Measurements from ENCODE around the gene SERPINA5.

Gene SERPINA5, protein sequence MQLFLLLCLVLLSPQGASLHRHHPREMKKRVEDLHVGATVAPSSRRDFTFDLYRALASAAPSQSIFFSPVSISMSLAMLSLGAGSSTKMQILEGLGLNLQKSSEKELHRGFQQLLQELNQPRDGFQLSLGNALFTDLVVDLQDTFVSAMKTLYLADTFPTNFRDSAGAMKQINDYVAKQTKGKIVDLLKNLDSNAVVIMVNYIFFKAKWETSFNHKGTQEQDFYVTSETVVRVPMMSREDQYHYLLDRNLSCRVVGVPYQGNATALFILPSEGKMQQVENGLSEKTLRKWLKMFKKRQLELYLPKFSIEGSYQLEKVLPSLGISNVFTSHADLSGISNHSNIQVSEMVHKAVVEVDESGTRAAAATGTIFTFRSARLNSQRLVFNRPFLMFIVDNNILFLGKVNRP

DNA sequence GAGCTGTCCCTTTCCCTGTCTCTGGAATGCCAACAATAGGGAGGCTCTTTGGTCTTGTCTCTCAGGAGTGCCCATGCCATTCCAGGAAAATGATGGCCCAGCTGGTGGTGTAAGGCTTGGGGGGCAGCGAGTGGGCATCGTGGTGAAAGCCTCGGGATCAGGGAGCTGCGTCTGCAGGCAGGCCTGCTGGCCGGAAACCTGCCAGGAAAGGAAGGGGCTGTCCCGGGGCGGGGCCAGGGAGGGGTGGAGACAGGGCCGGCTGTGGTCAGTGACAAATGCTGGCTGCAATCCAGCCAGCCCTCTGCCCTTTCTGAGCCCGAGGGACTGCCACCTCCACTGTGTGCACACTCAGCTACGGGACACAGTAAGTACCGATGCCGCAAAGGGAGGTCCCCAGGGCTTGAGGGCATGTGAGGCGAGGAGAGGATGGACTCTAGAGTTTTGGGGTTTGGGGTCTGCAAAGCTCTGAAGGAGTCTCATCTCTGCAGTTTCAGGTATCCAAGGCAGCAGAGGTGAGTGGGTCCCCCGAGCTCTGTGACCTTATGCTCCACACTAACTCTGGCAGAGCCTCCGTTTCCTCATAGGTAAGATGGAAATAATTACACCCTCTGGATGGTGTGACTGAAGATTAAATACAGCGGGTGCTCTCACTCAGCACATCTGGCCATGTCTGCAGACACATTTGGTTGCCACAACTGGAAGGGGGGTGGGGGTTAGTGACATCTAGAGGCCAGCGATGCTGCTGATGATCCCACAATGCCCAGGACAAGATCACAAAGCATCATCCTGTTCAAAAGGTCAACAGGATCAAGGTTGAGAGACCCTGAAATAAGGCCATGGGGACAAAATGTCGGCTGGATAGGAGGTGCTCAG is at the start of gene SERPINA5:
TSS of gene SERPINA5 (plus strand) at position 300 of the 873 bp plus-strand sequence. CDS start 5,937 bp downstream, outside the sequence.
- no peak for DNase-seq

DNA sequence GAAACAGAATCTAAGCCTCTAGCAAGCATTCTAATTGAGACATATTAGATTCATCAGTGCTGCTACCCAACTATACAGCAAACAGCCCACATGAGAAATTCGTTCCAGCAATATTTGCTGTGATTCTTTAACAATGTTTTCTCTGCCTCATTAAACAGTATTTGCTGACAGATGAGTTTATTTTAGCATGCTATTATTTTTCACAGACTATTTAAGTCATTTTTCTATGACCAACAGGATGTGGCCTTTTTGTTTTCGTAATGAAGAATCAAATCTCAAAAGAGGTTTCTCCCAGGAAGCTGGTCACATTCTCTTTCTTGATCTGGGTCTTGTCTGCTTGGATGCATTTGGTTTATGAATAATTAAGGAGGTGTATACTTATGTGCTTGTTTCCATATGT is 48.8 kb upstream of the SERPINA5 start:
- DNase-seq = no peak

DNA sequence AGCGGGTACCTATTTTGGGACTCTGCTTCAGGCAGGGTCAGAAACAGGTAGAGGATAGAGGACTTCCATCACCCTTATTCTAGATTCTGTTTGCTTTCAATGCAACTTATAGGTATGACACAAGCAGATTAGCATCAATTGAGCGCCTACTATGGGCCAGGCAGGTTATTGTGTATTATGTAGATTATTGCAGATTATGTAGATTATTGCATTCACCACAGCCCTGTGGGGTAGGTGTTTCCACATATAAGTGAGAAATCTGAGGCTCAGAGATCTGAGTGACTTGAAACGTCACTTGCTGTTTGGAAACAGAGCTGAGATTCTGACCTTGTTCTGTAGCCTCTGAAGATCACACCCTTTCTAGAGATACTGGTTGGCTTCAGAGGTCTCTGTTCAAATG is 45.7 kb upstream of the SERPINA5 start:
- DNase-seq = no peak

DNA sequence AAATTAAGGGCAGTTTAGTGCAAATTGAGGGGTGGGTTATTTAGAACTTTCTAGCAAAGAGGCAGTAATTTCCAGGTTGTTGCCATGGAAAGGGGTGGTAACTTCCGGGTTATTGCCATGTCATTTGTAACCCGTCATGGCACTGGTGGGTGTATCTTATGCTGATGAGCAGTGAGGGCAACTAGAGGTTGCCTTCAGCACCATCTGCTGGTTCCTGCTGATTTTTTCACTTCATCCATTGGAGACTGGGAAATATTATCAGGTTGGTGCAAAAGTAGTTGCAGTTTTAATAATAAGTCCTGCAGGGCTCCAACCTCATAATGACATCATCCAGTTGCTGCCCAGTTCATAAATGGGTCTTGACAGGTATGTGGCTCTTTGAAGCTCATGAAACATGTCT is 44.4 kb upstream of the SERPINA5 start:
- DNase-seq = peak in 1 of 2 experiments; percentile 54

DNA sequence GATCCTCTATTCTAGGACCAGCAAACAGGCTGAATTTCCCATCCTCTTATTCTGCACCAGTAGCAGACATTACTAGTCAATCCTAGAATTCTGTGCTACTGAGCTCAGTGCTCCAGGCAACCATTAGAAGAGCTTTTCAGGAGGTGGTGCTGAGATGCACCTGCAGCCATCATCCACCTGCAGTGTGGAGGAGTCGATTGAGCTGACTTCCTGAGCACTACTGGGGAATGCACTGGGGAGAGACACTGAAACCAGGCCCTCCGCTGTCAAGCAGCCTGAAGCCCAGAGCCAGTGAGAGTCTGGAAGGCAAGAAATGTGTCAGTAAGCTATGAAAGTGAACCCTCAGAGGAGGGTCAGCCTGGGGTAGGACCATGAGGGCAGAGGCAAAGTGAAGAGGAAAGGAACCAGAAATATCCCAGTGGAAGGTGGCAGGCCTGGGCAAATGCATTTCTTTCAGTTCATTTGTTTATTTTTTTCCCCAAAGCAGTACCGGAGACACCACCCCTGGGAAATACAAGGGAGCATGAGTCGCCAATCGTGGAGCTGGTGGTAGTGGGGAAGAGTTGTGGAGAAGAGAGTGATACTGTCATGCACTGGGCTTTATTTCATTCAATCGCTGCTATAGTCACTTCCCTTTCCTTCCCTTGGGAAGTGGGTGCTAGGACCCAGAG is 43.0 kb upstream of the SERPINA5 start:
- DNase-seq = no peak

DNA sequence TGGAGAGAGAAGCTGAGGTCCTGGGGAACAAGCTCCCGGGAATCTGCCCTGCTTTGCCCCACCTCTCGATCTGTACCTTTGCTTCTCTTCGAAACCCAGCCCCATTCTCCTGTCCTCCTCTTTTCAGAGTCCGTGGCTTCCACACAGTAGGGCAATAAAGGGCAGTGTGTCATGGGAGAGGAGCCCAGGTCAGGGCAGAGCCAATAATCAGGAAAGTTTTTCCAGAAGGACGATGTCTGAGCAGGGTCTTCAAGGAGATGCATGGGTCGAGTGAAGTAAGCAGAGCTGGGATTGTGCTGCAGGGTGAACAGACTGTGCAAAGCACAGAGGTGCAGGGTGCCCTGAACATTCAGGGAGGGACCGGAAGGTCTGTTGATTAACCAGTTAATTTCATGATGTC is 42.0 kb upstream of the SERPINA5 start:
- no peak for DNase-seq

DNA sequence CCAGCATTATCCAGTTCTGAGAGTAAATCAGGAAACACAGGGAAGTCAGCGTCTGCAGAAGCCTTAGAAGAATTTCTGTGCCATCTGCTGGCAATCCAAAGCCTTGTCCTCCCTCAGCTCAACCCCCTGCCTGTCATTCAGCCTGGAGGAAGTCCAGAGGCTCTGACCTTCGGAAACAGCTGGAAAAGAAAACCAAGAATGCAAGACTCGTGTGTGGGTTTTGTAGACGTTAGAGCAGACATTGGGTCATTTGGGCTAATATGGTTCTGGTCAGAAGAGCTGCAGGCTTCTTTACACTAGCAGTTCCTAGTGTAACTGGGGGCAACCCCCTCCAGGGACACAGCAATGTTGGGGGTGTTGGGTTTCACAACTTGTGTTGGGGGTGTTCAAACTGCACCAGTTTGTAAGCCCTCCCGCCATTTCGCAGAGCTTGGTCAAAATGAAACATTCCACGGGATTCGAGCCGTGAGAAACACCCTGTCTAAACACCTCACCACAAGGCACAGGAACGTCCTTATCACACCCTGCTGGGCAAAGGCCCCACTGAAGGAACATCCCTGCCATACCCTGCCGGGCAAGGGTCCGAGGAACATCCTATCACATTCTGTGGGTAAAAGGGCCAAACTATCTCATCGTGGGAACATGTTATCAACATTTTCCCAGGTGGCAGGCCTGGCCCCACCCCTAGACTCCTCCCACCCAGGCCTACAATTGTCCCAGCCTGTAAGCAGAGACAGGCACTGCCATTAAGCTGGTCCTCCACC is 41.0 kb upstream of the SERPINA5 start:
- peak; percentile 34 to 45 for DNase-seq

DNA sequence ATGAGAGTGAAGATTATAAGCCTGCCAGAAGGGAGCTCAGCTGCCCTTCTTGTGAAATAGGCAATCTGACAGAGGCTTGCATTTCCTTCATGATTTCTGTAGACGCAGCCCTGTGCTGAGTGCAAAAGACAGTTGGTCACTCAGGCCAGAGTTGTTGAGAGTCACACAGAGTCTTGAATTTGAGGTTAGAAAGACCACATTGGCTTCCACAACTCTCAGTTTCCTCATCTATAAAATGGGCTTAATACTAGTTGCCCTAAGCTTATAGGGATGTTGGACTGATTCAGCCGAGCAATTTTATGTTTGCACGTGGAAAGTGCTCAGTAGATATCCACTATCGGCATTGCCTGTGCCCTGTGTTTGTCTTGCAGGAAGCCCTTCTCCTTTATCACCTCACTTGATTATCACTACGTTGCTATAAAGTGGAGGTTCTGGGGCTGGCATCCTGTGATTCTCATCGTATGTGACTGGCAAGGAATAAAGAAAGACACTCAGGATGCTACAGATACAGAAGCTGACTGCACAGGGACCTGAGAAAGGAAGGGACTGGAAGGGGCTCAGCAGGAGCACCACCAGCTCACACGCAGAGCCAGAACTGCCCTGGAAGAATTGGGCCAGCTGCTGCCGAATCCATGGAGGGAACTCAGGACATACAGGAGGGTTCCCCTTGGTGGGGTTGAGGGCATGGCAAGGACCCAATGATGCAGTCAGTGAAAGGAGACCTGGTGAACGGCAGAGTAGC is 39.8 kb upstream of the SERPINA5 start:
- DNase-seq = no peak

DNA sequence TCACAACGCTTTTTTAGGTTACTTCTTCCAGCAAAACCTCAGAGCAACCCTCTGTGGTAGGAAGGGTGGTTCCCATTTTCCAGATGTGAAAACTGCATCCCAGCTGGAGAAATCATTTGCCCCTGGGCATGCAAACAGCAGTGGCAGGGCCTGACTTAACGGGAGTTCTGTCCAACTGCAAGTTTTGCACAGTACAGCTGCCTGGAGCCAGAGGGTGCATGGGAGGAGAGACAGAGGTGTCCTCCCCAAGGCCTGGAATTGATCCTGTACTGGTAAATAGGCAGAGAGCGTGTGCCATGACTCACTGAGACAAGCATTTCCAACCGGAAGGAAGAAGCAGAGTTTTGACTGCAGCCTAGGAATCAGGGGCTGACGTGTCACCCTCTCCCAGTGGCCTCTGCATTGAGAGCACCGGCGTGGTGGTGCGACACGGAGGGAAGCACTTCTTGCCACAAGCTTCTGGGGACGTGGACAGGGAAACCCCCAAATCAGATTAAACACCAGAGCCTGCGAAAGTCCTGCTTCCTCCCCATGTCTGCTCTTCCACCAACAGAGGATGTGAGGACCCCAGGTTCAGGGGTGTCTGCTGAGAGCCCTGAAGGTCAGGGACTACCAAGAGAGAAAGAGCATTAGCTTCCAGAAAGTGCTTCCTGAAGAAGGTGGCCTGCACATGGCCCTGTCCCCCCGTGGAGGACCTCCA is 39.0 kb upstream of the SERPINA5 start:
- no peak for DNase-seq

DNA sequence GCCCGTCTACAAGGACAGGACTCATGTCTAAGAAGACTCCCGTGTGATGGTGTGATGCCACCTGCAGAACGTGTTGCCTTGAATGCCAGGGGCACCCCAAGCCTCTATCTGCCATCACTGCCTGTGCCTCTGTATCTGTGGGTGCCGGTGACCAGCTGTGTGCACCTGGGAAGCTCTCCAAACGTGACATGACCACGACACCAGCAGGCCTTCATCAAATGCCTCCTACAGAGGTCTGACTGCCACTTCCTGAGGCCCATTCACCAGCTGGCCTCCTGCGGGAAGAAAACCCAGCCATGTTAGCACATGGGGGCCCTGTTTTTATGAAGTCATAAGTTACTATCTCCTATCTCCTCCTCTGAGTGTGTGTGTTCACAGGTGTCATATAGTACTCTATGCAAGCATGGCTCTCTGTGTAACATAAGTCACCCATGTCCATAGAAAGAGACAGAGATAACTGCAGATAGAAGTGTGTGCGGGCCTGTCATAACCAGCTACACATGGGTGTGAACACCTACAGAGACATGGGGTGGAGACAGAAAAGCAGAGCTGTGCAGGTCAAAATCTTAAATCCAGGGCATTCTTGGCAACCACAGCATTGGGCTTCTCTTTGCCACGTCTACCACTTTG is 38.3 kb upstream of the SERPINA5 start:
- no peak for DNase-seq

DNA sequence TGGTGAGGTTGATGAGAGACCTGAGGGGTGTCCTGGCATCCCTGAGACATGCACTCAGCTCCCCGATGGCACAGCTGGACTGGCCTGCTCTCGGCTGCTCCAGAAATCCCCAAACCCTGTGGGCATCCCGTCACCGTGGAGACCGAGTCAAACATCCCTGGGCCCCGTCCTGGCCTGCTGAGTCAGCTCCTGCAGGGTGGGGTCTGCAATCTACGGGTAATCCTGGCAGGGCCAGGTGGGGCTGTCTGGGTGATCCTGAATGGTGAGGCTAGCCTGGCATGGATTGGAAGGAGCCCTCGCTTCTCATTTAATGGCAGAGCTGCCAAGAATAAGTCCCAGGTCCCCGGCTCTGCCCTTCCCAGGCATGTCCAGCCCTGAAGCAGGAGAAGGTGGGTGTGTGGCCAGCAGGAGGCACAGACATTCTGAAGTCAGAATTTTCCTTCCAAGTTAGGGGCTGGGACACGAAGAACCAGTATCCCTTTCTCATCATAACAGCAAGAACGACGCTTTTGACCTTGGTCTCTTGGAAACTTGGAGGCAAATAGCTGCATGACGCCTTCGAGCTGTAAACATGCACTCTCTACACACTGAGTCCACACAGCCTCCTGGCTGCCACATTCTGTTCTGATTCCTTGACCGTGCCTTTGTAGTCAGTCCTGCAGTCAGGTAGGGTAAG is 37.6 kb upstream of the SERPINA5 start:
- no peak for DNase-seq

DNA sequence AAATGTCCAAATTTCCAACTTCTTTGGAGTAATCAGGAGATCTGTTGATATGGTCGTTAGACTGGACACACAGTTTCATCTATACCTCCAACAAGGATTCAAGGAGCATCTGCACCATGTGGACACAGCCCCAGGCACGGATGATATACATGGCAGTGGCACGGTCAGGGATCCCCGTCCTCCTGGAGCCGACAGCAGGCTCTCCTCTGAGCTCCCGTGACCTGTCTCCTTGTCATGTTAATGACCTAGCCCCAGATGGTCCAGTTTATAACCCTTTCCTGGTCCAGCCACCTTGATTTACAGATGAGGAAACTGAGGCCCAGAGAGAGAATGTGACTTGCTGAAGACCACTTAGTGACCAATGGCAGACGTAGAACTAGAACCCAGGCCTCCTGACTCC is 36.5 kb upstream of the SERPINA5 start:
- no peak for DNase-seq

DNA sequence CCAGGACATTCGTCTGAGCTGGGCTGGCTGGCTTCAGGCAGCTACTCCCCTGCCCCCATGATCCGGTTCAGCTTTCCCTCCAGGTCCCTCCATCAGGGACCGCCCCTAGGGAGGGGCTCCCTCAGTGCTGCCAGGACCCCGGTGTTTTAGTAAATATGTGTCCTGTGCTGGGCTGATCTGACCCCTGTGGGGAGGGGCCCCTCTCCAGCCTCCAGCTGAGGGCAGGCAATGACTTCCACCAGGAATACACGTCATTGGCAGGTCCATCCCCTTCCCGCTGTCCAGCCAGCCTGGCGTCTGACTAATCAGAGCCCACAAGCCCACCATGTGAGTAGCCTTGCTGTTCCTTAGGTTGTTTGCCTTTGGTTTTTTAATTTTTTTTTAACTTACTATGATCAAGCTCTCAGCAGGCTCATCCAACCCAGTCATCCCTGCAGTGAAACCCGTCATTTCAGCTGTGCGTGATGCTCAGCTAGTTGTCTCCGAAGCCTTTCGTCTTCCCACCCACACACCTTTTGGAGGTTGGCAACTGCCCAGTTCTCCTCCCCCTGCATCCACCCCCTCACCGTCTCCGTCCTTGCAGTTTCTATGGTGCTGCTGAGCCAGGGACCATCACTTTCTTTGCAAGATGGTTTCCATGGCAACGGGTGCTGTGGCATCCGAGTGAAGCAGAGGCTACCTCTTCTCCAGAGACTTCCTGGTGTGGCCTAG is 35.9 kb upstream of the SERPINA5 start:
- DNase-seq = peak; percentile 52 to 72

DNA sequence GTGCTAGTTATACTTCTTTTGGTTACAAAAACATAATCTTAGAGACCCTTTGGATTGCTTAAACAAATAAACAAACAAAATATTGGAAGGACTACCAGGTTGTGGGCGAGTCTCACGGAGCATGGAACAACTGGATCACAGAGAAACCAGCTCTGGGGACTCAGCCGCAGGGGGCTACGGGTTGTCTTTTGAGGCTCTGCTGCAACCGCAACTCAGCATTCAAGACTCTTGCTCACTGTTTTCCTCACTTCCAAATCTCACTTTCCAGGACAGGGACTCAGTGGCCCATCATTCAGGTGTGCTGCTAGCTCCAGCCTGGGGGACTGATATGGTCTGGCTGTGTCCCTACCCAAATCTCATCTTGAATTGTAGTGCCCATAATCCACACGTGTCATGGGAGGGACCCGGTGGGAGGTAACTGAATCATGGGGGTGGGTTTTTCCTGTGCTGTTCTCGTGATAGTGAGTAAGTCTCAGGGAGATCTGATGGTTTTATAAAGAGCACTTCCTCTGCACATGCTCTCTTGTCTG is 34.0 kb upstream of the SERPINA5 start:
- DNase-seq = no peak

DNA sequence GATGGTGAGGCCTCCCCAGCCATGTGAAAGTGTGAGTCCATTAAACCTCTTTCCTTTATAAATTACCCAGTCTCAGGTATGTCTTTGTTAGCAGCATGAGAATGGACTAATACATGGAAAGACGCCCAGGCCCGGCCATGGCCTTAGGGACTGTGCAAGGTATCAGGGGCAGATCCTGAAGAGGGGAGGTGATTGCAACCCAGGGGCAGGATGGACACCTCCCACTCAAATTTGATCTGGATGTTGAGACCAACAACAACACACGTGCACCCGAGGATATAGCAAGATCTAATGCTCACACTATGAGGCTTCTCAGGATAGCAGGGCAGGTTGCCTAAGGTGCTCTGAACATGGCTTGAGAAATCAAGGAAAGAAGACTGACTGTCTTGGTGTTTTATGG is 33.5 kb upstream of the SERPINA5 start:
- DNase-seq = no peak

DNA sequence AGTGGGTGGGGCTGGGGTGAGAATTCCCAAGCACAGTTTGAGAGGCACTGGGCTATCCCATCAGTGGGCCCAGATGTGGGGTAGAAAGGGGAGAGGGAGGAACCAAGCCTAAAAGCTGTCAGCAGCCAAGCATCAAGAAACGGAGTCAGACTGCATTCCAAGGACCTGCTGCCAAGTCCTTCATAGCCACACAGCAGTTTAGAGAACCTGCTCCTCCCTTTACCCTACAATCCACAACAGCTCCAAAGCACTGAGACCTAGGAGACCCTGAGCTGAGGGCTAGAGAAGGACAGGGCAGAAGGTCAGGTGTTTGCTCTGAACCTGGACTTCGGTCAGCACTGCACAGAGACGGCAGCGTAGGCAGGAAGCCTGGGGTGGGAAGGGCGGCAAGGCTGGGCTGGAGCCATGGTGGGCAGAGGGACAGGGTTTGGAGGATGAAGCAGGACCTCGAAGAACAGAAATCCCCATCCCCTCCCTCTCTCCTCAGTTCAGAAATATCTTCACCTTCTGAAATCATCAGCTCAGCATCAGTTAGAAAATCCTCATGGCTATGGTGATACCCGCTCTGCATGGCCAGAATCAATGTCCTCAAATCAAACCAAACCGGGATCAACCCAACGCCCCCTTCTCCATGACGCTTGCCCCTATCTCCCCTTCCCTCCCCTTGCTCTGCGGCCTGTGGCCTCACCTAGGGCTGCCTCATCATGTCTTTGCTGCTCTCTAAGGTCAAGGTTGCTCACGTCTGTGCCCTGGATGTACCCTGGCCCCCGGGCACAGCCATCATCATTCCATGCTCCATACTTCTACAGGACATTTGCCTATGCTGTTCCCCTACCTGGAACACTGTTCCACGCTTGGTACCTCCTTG is 32.9 kb upstream of the SERPINA5 start:
- DNase-seq = no peak

DNA sequence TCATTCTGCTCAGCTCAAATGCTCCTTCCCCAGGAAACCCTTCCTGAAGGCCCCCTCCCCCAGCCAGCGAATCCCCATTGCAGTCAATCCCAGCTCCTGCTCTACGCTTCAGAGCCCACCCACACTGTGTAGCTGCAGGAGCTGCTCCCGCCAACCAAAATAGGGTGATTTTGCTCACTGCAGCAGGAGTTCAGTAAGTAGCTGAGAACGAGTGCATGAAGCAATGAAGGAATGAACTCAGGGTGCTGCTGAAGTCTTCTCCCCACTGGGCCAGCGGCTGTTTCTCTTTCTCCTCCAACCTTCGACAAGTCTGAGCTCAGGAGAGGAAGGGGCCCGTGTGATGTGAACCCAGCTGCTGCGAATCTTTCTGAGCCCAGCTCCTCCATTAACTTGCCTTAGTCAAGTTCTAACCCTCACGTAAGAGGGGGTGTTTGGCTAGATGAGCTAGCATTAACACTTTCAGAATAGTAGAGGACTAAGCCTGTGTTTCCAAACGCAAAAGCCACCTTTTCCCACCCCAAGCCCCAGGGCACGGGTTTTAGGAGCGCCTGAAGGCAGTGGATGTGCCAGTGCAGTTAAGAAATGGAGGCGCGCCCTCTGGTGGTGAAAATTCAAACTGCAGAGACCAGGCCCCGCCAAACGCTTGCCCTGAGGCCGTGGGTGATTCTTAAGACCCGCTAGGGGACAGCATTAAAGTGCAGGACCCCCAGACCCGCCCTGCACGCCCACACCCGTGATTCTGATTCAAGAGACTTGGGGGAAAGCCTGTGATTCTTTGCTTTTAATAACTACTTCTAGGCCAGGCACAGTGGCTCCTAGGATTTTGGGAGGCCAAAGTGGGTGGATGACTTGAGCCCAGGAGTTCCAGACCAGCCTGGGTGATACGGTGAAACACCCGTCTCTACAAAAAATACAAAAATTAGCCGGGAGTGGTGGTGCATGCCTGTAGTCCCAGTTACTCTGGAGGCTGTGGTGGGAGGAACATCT is 31.9 kb upstream of the SERPINA5 start:
- DNase-seq = peak; percentile 50 to 81

Measured in NCI-H524 (cell line).